ENCODE results near the gene RAD51B. TPM values are rescaled to one million over a fixed set of nuclear protein-coding genes. Genes with fewer than 3 reads are reported as not detected.
A peak's percentile ranks its signal among the peaks of the same experiment; 100 is the strongest.

The RAD51B gene
- total and polyA plus RNA-seq, 2 of the 13 experiments (the other 11 are each of a cell fraction or from before 2014, with no cell fraction given): 7.0 to 9.5 TPM

GRCh38 chr14:68463705-68464374 is 644.3 kb downstream of the RAD51B start (continued):
- TF ChIP-seq CEBPB (IDR thresholded peaks at IDR 0.05; ENCODE audit: borderline replicate concordance, low read depth, low read length) (peak; percentile 75; the same call in 1 of the 2 replicates), SOX6 (IDR thresholded peaks at IDR 0.05) (no peak), SOX6 (CRISPR knock-in tag; IDR thresholded peaks at IDR 0.05) (peak; percentile 71), ZNF205 (CRISPR knock-in tag; IDR thresholded peaks at IDR 0.05) (0 out of 2 replicates have a peak, but pooled peaks have one; percentile 19), MYC (CRISPR knock-in tag; IDR thresholded peaks at IDR 0.05; ENCODE audit: borderline replicate concordance) (no peak), ADNP (CRISPR knock-in tag; IDR thresholded peaks at IDR 0.05) (peak; percentile 63; the same call in 1 of the 2 replicates), ZMYM2 (CRISPR knock-in tag; IDR thresholded peaks at IDR 0.05) (peak; percentile 47; the same call in 1 of the 2 replicates), TBX3 (IDR thresholded peaks at IDR 0.05; ENCODE audit: borderline replicate concordance) (peak; percentile 84; the same call in 1 of the 2 replicates), ZNF766 (CRISPR knock-in tag; IDR thresholded peaks at IDR 0.05; ENCODE audit: borderline replicate concordance) (no peak), SP140L (CRISPR knock-in tag; IDR thresholded peaks at IDR 0.05; ENCODE audit: borderline replicate concordance) (no peak), ZSCAN31 (CRISPR knock-in tag; IDR thresholded peaks at IDR 0.05; ENCODE audit: low read depth) (no peak), RARG (CRISPR knock-in tag; IDR thresholded peaks at IDR 0.05; ENCODE audit: low read depth) (no peak), MED1 (CRISPR knock-in tag; IDR thresholded peaks at IDR 0.05) (peak; percentile 46; the same call in 1 of the 2 replicates), FOSL2 (CRISPR knock-in tag; IDR thresholded peaks at IDR 0.05) (peak; percentile 62), ZFX (CRISPR knock-in tag; IDR thresholded peaks at IDR 0.05; ENCODE audit: low read depth) (no peak), SAP130 (CRISPR knock-in tag; IDR thresholded peaks at IDR 0.05; ENCODE audit: low read depth) (peak; percentile 33), CREM (IDR thresholded peaks at IDR 0.05) (peak; percentile 26; the same call in 1 of the 2 replicates), CREM (CRISPR knock-in tag; IDR thresholded peaks at IDR 0.05) (no peak)
- TF ChIP-seq, protein P1, sequence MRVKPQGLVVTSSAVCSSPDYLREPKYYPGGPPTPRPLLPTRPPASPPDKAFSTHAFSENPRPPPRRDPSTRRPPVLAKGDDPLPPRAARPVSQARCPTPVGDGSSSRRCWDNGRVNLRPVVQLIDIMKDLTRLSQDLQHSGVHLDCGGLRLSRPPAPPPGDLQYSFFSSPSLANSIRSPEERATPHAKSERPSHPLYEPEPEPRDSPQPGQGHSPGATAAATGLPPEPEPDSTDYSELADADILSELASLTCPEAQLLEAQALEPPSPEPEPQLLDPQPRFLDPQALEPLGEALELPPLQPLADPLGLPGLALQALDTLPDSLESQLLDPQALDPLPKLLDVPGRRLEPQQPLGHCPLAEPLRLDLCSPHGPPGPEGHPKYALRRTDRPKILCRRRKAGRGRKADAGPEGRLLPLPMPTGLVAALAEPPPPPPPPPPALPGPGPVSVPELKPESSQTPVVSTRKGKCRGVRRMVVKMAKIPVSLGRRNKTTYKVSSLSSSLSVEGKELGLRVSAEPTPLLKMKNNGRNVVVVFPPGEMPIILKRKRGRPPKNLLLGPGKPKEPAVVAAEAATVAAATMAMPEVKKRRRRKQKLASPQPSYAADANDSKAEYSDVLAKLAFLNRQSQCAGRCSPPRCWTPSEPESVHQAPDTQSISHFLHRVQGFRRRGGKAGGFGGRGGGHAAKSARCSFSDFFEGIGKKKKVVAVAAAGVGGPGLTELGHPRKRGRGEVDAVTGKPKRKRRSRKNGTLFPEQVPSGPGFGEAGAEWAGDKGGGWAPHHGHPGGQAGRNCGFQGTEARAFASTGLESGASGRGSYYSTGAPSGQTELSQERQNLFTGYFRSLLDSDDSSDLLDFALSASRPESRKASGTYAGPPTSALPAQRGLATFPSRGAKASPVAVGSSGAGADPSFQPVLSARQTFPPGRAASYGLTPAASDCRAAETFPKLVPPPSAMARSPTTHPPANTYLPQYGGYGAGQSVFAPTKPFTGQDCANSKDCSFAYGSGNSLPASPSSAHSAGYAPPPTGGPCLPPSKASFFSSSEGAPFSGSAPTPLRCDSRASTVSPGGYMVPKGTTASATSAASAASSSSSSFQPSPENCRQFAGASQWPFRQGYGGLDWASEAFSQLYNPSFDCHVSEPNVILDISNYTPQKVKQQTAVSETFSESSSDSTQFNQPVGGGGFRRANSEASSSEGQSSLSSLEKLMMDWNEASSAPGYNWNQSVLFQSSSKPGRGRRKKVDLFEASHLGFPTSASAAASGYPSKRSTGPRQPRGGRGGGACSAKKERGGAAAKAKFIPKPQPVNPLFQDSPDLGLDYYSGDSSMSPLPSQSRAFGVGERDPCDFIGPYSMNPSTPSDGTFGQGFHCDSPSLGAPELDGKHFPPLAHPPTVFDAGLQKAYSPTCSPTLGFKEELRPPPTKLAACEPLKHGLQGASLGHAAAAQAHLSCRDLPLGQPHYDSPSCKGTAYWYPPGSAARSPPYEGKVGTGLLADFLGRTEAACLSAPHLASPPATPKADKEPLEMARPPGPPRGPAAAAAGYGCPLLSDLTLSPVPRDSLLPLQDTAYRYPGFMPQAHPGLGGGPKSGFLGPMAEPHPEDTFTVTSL (CRISPR knock-in tag; IDR thresholded peaks at IDR 0.05; ENCODE audit: borderline replicate concordance): no peak
- TF ChIP-seq, protein P2, sequence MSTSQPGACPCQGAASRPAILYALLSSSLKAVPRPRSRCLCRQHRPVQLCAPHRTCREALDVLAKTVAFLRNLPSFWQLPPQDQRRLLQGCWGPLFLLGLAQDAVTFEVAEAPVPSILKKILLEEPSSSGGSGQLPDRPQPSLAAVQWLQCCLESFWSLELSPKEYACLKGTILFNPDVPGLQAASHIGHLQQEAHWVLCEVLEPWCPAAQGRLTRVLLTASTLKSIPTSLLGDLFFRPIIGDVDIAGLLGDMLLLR (CRISPR knock-in tag; IDR thresholded peaks at IDR 0.05): no peak
- TF ChIP-seq, protein P3, sequence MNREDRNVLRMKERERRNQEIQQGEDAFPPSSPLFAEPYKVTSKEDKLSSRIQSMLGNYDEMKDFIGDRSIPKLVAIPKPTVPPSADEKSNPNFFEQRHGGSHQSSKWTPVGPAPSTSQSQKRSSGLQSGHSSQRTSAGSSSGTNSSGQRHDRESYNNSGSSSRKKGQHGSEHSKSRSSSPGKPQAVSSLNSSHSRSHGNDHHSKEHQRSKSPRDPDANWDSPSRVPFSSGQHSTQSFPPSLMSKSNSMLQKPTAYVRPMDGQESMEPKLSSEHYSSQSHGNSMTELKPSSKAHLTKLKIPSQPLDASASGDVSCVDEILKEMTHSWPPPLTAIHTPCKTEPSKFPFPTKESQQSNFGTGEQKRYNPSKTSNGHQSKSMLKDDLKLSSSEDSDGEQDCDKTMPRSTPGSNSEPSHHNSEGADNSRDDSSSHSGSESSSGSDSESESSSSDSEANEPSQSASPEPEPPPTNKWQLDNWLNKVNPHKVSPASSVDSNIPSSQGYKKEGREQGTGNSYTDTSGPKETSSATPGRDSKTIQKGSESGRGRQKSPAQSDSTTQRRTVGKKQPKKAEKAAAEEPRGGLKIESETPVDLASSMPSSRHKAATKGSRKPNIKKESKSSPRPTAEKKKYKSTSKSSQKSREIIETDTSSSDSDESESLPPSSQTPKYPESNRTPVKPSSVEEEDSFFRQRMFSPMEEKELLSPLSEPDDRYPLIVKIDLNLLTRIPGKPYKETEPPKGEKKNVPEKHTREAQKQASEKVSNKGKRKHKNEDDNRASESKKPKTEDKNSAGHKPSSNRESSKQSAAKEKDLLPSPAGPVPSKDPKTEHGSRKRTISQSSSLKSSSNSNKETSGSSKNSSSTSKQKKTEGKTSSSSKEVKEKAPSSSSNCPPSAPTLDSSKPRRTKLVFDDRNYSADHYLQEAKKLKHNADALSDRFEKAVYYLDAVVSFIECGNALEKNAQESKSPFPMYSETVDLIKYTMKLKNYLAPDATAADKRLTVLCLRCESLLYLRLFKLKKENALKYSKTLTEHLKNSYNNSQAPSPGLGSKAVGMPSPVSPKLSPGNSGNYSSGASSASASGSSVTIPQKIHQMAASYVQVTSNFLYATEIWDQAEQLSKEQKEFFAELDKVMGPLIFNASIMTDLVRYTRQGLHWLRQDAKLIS (CRISPR knock-in tag; IDR thresholded peaks at IDR 0.05): no peak

Data from HepG2 (cell line).